Suprapubic skin (tissue), 4 donors: Measurements from ENCODE around the gene ERCC1. TPM values are rescaled to one million over a fixed set of nuclear protein-coding genes. Genes with fewer than 3 reads are reported as not detected.

Source experiments
- DNase-seq, 2 donors: peaks; one replicate each; pipeline ENCODE4 v3.0.0-alpha.2; 2019; ENCODE audit warnings: low spot score in 2 of 2
- H3K27ac ChIP-seq: fragments of 200-600 bp; sonication (generic); one replicate; pipeline ENCODE4 v1.5.1; 2019
- H3K27me3 ChIP-seq: fragments of 200-600 bp; sonication (generic); one replicate; pipeline ENCODE4 v1.5.1; 2019
- H3K36me3 ChIP-seq: fragments of 200-600 bp; sonication (generic); one replicate; pipeline ENCODE4 v1.5.1; 2019
- H3K4me1 ChIP-seq: fragments of 200-600 bp; sonication (generic); one replicate; pipeline ENCODE4 v1.5.1; 2019
- H3K4me3 ChIP-seq: fragments of 200-600 bp; sonication (generic); one replicate; pipeline ENCODE4 v1.5.1; 2019; ENCODE audit warnings: mild to moderate bottlenecking
- H3K9me3 ChIP-seq: fragments of 200-600 bp; sonication (generic); one replicate; pipeline ENCODE4 v1.5.1; 2019
- EP300 ChIP-seq: sonication (generic); formaldehyde crosslinking; IDR thresholded peaks from one replicate; pipeline ENCODE4 v1.6.1; 2017; ENCODE audit warnings: antibody characterized with exemption
- POLR2A ChIP-seq, 2 donors: fragments of 450-650 bp; IDR thresholded peaks; one replicate each; pipeline ENCODE4 v1.6.1; 2017; ENCODE audit warnings: antibody characterized with exemption in 2 of 2, mild to moderate bottlenecking in 2 of 2, moderate library complexity in 2 of 2
- POLR2AphosphoS5 ChIP-seq, 3 donors: sonication (generic); formaldehyde crosslinking; IDR thresholded peaks; one replicate each; pipeline ENCODE4 v1.6.1; 2017; ENCODE audit warnings: antibody characterized with exemption in 3 of 3
- WGBS: methylation state at CpG from one replicate; pipeline ENCODE4 v1.1.5; 2018; 5-methylcytosine and 5-hydroxymethylcytosine counted together
- total RNA-seq, 4 donors: library from RNA; depleted of rRNA; stranded (reverse); fragments of >200 nt; gene quantifications; one replicate each; pipeline ENCODE4 v1.1.0, GENCODE V29; 2016
- TF ChIP-seq, protein P1 (sequence below), 2 donors: fragments of 200-600 bp in 1 of 2; fragments of 450-650 bp in 1 of 2; sonication (generic) in 1 of 2; IDR thresholded peaks; one replicate each; pipeline ENCODE4 v1.5.1; 2016 to 2019; ENCODE audit warnings: antibody characterized with exemption in 2 of 2, mild to moderate bottlenecking in 1 of 2, moderate library complexity in 1 of 2

Gene ERCC1
- total RNA-seq, 4 donors from 2014 or later = 102 to 120 (median 106) TPM

DNA sequence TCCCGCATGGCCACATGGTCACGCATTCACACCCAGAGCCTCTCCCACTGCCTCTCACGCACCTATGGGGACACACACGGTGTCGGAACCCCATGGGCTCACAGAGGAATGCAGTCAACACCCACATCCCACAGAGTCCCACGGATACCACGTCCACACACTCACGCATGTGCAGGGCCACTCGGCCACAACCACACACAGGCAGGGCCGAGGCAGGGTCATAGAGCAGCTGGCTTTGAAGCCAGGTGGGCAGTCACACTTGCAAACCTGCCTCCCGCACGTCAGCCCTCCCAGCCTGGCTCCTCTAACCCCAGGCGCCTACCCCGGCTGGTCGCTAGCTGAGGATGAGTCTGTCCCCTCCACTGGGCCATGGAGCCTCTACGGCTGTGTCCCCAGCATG is 61.4 kb downstream of the ERCC1 start:
- Histone ChIP-seq H3K36me3 (peaks cover 43% of the 10 kb centered on the region), H3K27ac (no peak overlapping the region), H3K9me3 (no peaks in the 10 kb centered on the region), H3K27me3 (no peaks in the 10 kb centered on the region), H3K4me1 (no peaks in the 10 kb centered on the region), H3K4me3 (no peak overlapping the region)
- TF ChIP-seq POLR2AphosphoS5 (IDR thresholded peaks at IDR 0.05) (no peak), POLR2A (IDR thresholded peaks at IDR 0.05) (no peak), EP300 (no peak)
- TF ChIP-seq, protein P1, sequence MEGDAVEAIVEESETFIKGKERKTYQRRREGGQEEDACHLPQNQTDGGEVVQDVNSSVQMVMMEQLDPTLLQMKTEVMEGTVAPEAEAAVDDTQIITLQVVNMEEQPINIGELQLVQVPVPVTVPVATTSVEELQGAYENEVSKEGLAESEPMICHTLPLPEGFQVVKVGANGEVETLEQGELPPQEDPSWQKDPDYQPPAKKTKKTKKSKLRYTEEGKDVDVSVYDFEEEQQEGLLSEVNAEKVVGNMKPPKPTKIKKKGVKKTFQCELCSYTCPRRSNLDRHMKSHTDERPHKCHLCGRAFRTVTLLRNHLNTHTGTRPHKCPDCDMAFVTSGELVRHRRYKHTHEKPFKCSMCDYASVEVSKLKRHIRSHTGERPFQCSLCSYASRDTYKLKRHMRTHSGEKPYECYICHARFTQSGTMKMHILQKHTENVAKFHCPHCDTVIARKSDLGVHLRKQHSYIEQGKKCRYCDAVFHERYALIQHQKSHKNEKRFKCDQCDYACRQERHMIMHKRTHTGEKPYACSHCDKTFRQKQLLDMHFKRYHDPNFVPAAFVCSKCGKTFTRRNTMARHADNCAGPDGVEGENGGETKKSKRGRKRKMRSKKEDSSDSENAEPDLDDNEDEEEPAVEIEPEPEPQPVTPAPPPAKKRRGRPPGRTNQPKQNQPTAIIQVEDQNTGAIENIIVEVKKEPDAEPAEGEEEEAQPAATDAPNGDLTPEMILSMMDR (IDR thresholded peaks at IDR 0.05) = no peak
- 96% methylated on average over 3 of the region's 16 CpGs for whole genome bisulfite sequencing
- DNase-seq = no peak

- H3K9me3 ChIP-seq = no peaks in the 10 kb centered on the region
- H3K27me3 ChIP-seq = no peaks in the 10 kb centered on the region
- no peaks in the 10 kb centered on the region for H3K4me1 ChIP-seq
- DNase-seq = no peak
- no peak overlapping the region for H3K27ac ChIP-seq
- TF ChIP-seq EP300 = no peak
- no peak for TF ChIP-seq POLR2AphosphoS5 (IDR thresholded peaks at IDR 0.05)
- TF ChIP-seq POLR2A (IDR thresholded peaks at IDR 0.05) = no peak
- TF ChIP-seq, protein P1 (IDR thresholded peaks at IDR 0.05) = no peak
- 91% methylated on average over 14 of the region's 14 CpGs for WGBS
- H3K4me3 ChIP-seq = no peak overlapping the region
- peaks cover 48% of the 10 kb centered on the region for H3K36me3 ChIP-seq
These were observed 62.1 kb downstream of the ERCC1 start for GRCh38 chr19:45361608-45362007.

- Histone ChIP-seq H3K36me3 (peaks cover 47% of the 10 kb centered on the region), H3K27me3 (no peaks in the 10 kb centered on the region), H3K9me3 (no peaks in the 10 kb centered on the region), H3K4me3 (no peak overlapping the region), H3K4me1 (no peaks in the 10 kb centered on the region), H3K27ac (no peak overlapping the region)
- WGBS = 96% methylated on average over 10 of the region's 12 CpGs
- TF ChIP-seq POLR2A (IDR thresholded peaks at IDR 0.05) (no peak), EP300 (no peak), POLR2AphosphoS5 (IDR thresholded peaks at IDR 0.05) (no peak)
- TF ChIP-seq, protein P1 (IDR thresholded peaks at IDR 0.05) = no peak
- DNase-seq = no peak
These were observed 65.4 kb downstream of the ERCC1 start for GRCh38 chr19:45358213-45358792.

- Histone ChIP-seq H3K27ac (no peak overlapping the region), H3K4me1 (no peaks in the 10 kb centered on the region), H3K9me3 (no peaks in the 10 kb centered on the region), H3K27me3 (no peaks in the 10 kb centered on the region), H3K4me3 (no peak overlapping the region), H3K36me3 (peaks cover 47% of the 10 kb centered on the region)
- no peak for TF ChIP-seq POLR2AphosphoS5 (IDR thresholded peaks at IDR 0.05)
- TF ChIP-seq POLR2A (IDR thresholded peaks at IDR 0.05) = no peak
- TF ChIP-seq, protein P1 (IDR thresholded peaks at IDR 0.05) = no peak
- TF ChIP-seq EP300 = no peak
- 94% methylated on average over 11 of the region's 11 CpGs for WGBS
- no peak for DNase-seq
These were observed 66.3 kb downstream of the ERCC1 start for GRCh38 chr19:45357445-45357783.

Other genes with a start within 250 kb of the ERCC1 start
- gene TRAPPC6A, start 245.7 kb downstream of the ERCC1 start, total RNA-seq = 10 to 100 TPM; 55.9 to 82.3 (median 71.8) TPM
- 10 to 100 TPM; 15.3 to 20.1 (median 15.9) TPM for gene BLOC1S3, start 245.1 kb downstream of the ERCC1 start, total RNA-seq
- 1 to 10 TPM in 3 of 4 donors, under 1 TPM in 1; 0.44 to 3.5 (median 1.7) TPM for gene EXOC3L2, start 178.5 kb downstream of the ERCC1 start, total RNA-seq
- 10 to 100 TPM; 37.4 to 56.2 (median 49.0) TPM for gene MARK4, start 172.6 kb downstream of the ERCC1 start, total RNA-seq
- not detected for gene CKM, start 101.0 kb downstream of the ERCC1 start, total RNA-seq
- 100 to 1,000 TPM in 3 of 4 donors, 10 to 100 TPM in 1; 73.4 to 132 (median 109) TPM for gene KLC3, start 83.2 kb downstream of the ERCC1 start, total RNA-seq
- 10 to 100 TPM; 10.2 to 22.3 (median 14.1) TPM for gene ERCC2, start 53.3 kb downstream of the ERCC1 start, total RNA-seq
- gene PPP1R13L, start 18.8 kb downstream of the ERCC1 start, total RNA-seq = 100 to 1,000 TPM; 195 to 597 (median 280) TPM
- gene POLR1G, start 17.3 kb downstream of the ERCC1 start, total RNA-seq = 10 to 100 TPM in 2 of 4 donors, 1 to 10 TPM in 2; 4.7 to 12.2 (median 8.0) TPM
- gene FOSB, start 44.1 kb upstream of the ERCC1 start, total RNA-seq = 100 to 1,000 TPM; 326 to 676 (median 518) TPM
- gene RTN2, start 73.1 kb upstream of the ERCC1 start, total RNA-seq = 10 to 100 TPM in 2 of 4 donors, 1 to 10 TPM in 2; 5.4 to 12.2 (median 10.7) TPM
- gene PPM1N, start 74.5 kb upstream of the ERCC1 start, total RNA-seq = 1 to 10 TPM; 2.9 to 6.3 (median 5.6) TPM
- 10 to 100 TPM; 34.8 to 51.3 (median 43.6) TPM for gene VASP, start 83.6 kb upstream of the ERCC1 start, total RNA-seq
- gene OPA3, start 160.9 kb upstream of the ERCC1 start, total RNA-seq = 10 to 100 TPM; 13.8 to 25.6 (median 22.5) TPM
- gene GPR4, start 178.3 kb upstream of the ERCC1 start, total RNA-seq = 1 to 10 TPM in 2 of 4 donors, under 1 TPM in 2; 0.49 to 2.4 (median 1.6) TPM
- gene EML2, start 215.5 kb upstream of the ERCC1 start, total RNA-seq = 100 to 1,000 TPM in 1 of 4 donors, 10 to 100 TPM in 3; 60.0 to 112 (median 74.8) TPM
- gene GIPR, start 244.3 kb upstream of the ERCC1 start, total RNA-seq = 10 to 100 TPM in 1 of 4 donors, 1 to 10 TPM in 2, under 1 TPM in 1; 0.95 to 11.2 (median 1.6) TPM